GM12864 (cell line): ENCODE data around the gene CKS1B.
"Not testable (repeated sequence)": the region's sequence is repeated elsewhere in the genome, so short reads cannot be mapped to it uniquely, and the experiment has no call there.

Experiments used
- DNase-seq: peaks from one replicate; pipeline ENCODE4 v3.0.0-alpha.2; 2011; ENCODE audit warnings: low read depth
- H3K4me3 ChIP-seq: 2 replicates; pipeline ENCODE4 v1.5.1; 2011; ENCODE audit warnings: mild to moderate bottlenecking, low read depth, low read length, control low read depth
- TF ChIP-seq, protein P1 (sequence below): IDR thresholded peaks from 2 replicates; pipeline ENCODE4 v1.5.1; 2011; ENCODE audit warnings: low read depth, mild to moderate bottlenecking, moderate library complexity, low read length, control low read depth, inconsistent platforms; ENCODE audit errors: missing control alignments

The CKS1B gene

DNA sequence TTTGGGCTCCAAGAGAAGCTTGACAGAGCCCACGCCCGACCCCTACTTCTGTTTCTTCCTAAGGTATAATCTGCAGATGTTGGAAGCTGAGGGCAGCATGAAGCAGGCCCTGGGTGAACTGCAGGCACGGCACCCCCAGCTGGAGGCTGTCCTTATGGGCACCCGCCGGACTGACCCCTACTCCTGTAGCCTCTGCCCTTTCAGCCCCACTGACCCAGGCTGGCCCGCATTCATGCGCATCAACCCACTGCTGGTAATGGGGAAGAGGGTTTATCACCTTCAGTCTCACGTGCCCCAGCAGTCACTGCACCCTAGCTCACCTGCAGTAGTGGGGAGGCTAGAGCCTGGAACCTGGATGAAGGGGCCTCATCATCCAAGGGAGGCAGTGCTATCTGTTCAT, 15.8 kb downstream of the CKS1B start:
- no peak overlapping the region for H3K4me3 ChIP-seq
- TF ChIP-seq, protein P1, sequence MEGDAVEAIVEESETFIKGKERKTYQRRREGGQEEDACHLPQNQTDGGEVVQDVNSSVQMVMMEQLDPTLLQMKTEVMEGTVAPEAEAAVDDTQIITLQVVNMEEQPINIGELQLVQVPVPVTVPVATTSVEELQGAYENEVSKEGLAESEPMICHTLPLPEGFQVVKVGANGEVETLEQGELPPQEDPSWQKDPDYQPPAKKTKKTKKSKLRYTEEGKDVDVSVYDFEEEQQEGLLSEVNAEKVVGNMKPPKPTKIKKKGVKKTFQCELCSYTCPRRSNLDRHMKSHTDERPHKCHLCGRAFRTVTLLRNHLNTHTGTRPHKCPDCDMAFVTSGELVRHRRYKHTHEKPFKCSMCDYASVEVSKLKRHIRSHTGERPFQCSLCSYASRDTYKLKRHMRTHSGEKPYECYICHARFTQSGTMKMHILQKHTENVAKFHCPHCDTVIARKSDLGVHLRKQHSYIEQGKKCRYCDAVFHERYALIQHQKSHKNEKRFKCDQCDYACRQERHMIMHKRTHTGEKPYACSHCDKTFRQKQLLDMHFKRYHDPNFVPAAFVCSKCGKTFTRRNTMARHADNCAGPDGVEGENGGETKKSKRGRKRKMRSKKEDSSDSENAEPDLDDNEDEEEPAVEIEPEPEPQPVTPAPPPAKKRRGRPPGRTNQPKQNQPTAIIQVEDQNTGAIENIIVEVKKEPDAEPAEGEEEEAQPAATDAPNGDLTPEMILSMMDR, result no peak
- DNase-seq, result no peak

DNA sequence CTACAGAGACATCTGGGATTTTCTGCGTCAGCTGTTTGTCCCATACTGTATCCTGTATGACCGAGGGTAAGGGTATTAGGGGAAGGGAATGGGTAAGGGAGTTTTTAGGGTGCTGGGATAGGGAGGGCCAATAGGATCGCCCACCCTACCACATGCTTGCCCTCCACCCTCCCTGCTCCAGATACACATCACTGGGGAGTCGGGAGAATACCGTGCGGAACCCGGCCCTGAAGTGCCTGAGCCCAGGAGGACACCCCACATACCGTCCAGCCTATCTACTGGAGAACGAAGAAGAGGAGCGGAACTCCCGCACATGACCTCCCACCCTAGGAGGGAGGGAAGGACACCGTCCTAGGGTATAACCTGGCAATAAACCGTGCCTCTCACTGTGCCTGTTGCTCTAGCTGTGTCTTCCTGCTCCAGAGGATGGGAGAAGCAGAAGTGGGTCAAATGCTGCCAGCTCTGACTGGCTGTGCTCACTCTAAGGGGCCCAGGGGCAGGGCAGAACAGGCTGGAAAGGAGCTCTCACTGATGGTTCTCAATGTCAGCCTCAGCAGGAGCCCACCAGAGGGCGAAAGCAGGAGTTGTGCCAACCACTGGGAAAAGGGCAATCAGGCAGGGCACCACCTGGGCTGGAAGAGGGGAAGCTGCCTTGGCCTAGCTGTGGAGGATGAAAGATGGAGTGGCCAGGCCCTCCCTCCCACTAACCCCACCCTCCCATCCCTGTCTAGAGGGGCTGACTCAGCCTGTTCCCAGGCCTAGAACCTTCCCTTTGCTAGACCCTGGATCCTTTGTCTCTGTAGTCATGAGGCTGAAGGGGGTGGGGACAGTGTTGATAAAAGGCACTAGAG, 18.5 kb downstream of the CKS1B start:
- H3K4me3 ChIP-seq, result no peak overlapping the region
- DNase-seq, result no peak
- TF ChIP-seq, protein P1, result peak; percentile 7

GRCh38 chr1:154993572-154994268, 19.2 kb downstream of the CKS1B start, which contains the start of gene LENEP:
Gene LENEP, plus strand, starts transcription at chr1:154993586. Its CDS starts 22 bp downstream, at chr1:154993608.
- DNase-seq, result no peak
- no peak within 1 kb of the TSS for H3K4me3 ChIP-seq
- TF ChIP-seq, protein P1, result no peak

DNA sequence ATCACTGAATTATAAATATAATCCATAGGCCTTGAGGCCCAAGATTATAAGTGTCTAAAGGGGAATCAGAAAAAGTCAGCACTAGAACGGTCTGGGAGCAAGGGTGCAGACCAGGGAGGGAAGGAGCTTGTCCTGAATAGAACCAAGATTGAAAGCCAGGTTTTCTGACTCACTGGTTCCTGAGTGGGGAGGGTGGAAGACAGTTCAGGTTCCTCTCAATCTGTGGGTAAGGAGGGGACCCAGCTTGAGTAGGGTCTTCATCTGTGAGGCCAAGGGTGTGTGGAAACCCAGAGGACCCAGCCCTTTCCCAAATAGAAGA, 19.7 kb downstream of the CKS1B start:
- DNase-seq, result no peak
- TF ChIP-seq, protein P1, result no peak
- H3K4me3 ChIP-seq, result no peak overlapping the region

DNA sequence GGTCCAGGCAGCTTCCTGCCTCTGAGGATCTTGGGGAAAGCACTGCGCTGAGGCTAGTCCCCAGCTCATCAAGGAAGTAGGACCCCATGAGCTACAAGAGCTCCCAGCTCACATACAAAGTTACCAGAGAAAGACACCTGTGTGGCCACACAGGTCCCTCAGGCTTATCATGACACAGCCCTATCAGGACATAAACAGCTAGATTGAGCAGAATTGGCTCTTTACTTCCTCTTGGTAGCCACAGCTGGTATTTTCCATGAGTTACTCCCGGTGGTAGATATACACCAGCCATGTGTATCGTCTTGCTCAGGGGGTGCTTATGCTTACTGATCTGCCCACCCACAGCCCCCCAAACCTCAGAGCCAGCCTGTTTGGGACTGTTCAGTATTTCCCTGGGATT, 20.1 kb downstream of the CKS1B start:
- TF ChIP-seq, protein P1, result no peak
- no peak overlapping the region for H3K4me3 ChIP-seq
- no peak for DNase-seq

DNA sequence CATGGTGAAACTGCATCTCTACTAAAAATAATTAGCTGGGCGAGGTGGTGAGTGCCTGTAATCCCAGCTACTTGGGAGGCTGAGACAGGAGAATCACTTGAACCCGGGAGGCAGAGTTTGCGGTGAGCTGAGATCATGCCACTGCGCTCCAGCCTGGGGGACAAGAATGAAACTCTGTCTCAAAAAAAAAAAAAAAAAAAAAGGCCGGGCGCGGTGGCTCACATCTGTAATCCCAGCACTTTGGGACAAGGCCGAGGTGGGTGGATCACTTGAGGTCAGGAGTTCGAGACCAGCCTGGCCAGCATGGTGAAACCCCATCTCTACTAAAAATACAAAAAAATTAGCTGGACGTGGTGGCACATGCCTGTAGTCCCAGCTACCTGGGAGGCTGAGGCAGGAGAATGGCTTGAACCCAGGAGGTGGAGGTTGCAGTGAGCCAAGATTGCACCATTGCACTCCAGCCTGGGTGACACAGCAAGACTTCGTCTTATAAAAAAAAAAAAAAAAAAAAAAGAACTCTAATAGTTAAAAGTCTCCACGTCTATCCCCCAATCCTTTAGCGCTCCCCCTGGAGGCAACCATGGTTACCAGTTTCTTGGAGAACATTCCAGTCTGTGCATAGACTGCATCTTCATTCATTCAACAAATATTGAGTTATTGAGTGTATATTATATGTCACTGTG, 21.0 kb downstream of the CKS1B start:
- DNase-seq, H3K4me3 ChIP-seq: not testable (repeated sequence)

DNA sequence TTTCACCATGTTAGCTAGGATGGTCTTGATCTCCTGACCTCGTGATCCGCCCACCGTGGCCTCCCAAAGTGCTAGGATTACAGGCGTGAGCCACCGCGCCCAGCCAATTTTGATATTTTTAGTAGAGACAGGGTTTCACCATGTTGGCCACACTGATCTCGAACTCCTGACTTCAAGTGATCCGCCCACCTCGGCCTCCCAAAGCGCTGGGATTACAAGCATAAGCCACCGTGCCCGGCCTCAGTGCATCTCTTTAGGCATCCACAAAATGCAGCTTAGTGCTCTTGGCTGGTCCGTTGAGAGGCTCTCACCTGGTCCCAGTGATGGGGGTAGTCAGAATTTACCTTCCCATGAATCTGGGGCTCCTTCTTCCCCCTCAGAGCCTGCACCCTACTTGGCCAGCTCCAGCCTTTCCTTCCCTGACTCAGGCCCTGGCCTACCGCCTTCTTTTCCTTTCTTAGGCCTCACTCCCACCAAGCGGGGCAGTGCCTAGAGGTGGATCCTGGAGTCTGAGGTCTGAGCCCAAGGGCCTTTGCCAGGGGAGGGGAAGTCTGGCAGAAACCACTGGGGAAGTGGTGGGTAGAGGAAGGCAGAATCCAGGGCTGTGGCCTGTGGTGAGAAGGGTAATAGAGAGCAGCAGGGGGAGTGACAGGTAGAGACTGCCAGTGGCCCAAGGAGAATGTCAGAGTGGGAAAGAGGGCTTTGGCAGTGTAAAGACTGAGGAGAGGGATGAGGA, 22.7 kb downstream of the CKS1B start:
- no peak for DNase-seq
- no peak overlapping the region for H3K4me3 ChIP-seq
- TF ChIP-seq, protein P1, result no peak
